LHCN-M2 (cell line): Measurements from ENCODE around the gene PCDH1. TPM values are rescaled to one million over a fixed set of nuclear protein-coding genes. Genes with fewer than 3 reads are reported as not detected.
"Not testable (repeated sequence)": the region's sequence is repeated elsewhere in the genome, so short reads cannot be mapped to it uniquely, and the experiment has no call there.

Experiments used
- DNase-seq: peaks from one replicate; pipeline ENCODE4 v3.0.0-alpha.2; 2012; ENCODE audit warnings: low read depth
- polyA plus RNA-seq: library from polyadenylated mRNA; unstranded; fragments of >200 nt; gene quantifications from one replicate; pipeline ENCODE4 v1.2.1, GENCODE V29; 2012; ENCODE audit warnings: missing spikeins
- total RNA-seq: library from RNA; depleted of rRNA; stranded (reverse); fragments of >200 nt; gene quantifications from 2 replicates; pipeline ENCODE4 v1.2.3, GENCODE V29; 2014; rRNA removed

The PCDH1 gene
- not detected in 2 replicates for total RNA-seq
- 0.13 TPM for polyA plus RNA-seq

GRCh38 chr5:141878186-141878710, at the start of gene PCDH1:
TSS of gene PCDH1 (minus strand) at chr5:141878410. CDS start at chr5:141878262, 148 bp downstream.
- DNase-seq, result no peak

- DNase-seq, result no peak
These were observed 48.2 kb upstream of the PCDH1 start for GRCh38 chr5:141926434-141926833.

GRCh38 chr5:141923448-141924313, 45.5 kb upstream of the PCDH1 start, which contains the start of gene DELE1:
TSS of gene DELE1 (plus strand) at chr5:141923871. CDS start at chr5:141923942, 71 bp downstream.
- DNase-seq, result peak; percentile 91

- DNase-seq, result not testable (repeated sequence)
These were observed 44.7 kb upstream of the PCDH1 start for GRCh38 chr5:141922827-141923447.

GRCh38 chr5:141920771-141921170, 42.6 kb upstream of the PCDH1 start:
- no peak for DNase-seq

GRCh38 chr5:141919218-141920119, 41.3 kb upstream of the PCDH1 start:
- DNase-seq, result no peak

GRCh38 chr5:141917760-141918159, 39.5 kb upstream of the PCDH1 start:
- no peak for DNase-seq

- DNase-seq, result no peak
These were observed 38.3 kb upstream of the PCDH1 start for GRCh38 chr5:141916522-141916921.

GRCh38 chr5:141915881-141916336, 37.7 kb upstream of the PCDH1 start:
- DNase-seq, result no peak

GRCh38 chr5:141914797-141915196, 36.6 kb upstream of the PCDH1 start:
- DNase-seq, result no peak

GRCh38 chr5:141914199-141914743, 36.1 kb upstream of the PCDH1 start:
- DNase-seq, result no peak

GRCh38 chr5:141913560-141914198, 35.5 kb upstream of the PCDH1 start:
- DNase-seq, result no peak

- no peak for DNase-seq
These were observed 32.1 kb upstream of the PCDH1 start for GRCh38 chr5:141910271-141910673.

- DNase-seq, result no peak
These were observed 31.0 kb upstream of the PCDH1 start for GRCh38 chr5:141909212-141909611.

- peak; percentile 22 for DNase-seq
These were observed 30.6 kb upstream of the PCDH1 start for GRCh38 chr5:141908796-141909195.

- no peak for DNase-seq
These were observed 28.8 kb upstream of the PCDH1 start for GRCh38 chr5:141906972-141907371.

GRCh38 chr5:141906517-141906916, 28.3 kb upstream of the PCDH1 start:
- DNase-seq, result no peak

GRCh38 chr5:141904551-141904950, 26.3 kb upstream of the PCDH1 start:
- no peak for DNase-seq

GRCh38 chr5:141903261-141903660, 25.1 kb upstream of the PCDH1 start:
- DNase-seq, result no peak

- DNase-seq, result no peak
These were observed 24.0 kb upstream of the PCDH1 start for GRCh38 chr5:141902015-141902814.
